RKO (cell line): ENCODE data around the gene SPON1.
A peak's percentile ranks its signal among the peaks of the same experiment; 100 is the strongest.

Source experiments
- DNase-seq: peaks from one replicate; pipeline ENCODE4 v3.0.0-alpha.2; 2016; ENCODE audit warnings: low spot score

SPON1 gene

GRCh38 chr11:14190992-14191778 lies 228.7 kb downstream of the SPON1 start:
- peak; percentile 4 for DNase-seq

- DNase-seq = no peak
These were observed 231.1 kb downstream of the SPON1 start for GRCh38 chr11:14193644-14194043.

GRCh38 chr11:14202251-14203196 lies 240.0 kb downstream of the SPON1 start:
- no peak for DNase-seq

- no peak for DNase-seq
These were observed 240.8 kb downstream of the SPON1 start for GRCh38 chr11:14203321-14203720.

- no peak for DNase-seq
These were observed 250.5 kb downstream of the SPON1 start for GRCh38 chr11:14212986-14213385.

GRCh38 chr11:14218728-14219127 lies 256.2 kb downstream of the SPON1 start:
- DNase-seq = no peak

GRCh38 chr11:14223636-14224288 lies 261.2 kb downstream of the SPON1 start:
- no peak for DNase-seq

GRCh38 chr11:14224395-14224794 lies 261.9 kb downstream of the SPON1 start:
- no peak for DNase-seq

GRCh38 chr11:14225666-14226065 lies 263.1 kb downstream of the SPON1 start:
- DNase-seq = no peak

GRCh38 chr11:14228356-14228755 lies 265.8 kb downstream of the SPON1 start:
- DNase-seq = no peak

- DNase-seq = no peak
These were observed 266.9 kb downstream of the SPON1 start for GRCh38 chr11:14229472-14229871.

GRCh38 chr11:14230407-14230806 lies 267.9 kb downstream of the SPON1 start:
- DNase-seq = no peak

GRCh38 chr11:14232652-14233051 lies 270.1 kb downstream of the SPON1 start:
- DNase-seq = peak; percentile 9

GRCh38 chr11:14234446-14234845 lies 271.9 kb downstream of the SPON1 start:
- no peak for DNase-seq

GRCh38 chr11:14235701-14236100 lies 273.2 kb downstream of the SPON1 start:
- no peak for DNase-seq

GRCh38 chr11:14237444-14237961 lies 275.0 kb downstream of the SPON1 start:
- DNase-seq = no peak

GRCh38 chr11:14240221-14240620 lies 277.7 kb downstream of the SPON1 start:
- no peak for DNase-seq

- no peak for DNase-seq
These were observed 278.4 kb downstream of the SPON1 start for GRCh38 chr11:14240951-14241350.

GRCh38 chr11:14242187-14242586 lies 279.7 kb downstream of the SPON1 start:
- DNase-seq = no peak

- DNase-seq = no peak
These were observed 280.2 kb downstream of the SPON1 start for GRCh38 chr11:14242733-14243132.

- DNase-seq = no peak
These were observed 282.4 kb downstream of the SPON1 start for GRCh38 chr11:14244926-14245325.

- DNase-seq = no peak
These were observed 282.9 kb downstream of the SPON1 start for GRCh38 chr11:14245444-14245843.
